Left renal cortex interstitium (tissue), 4 donors: ENCODE results near the gene COL4A1. TPM values are rescaled to one million over a fixed set of nuclear protein-coding genes. Genes with fewer than 3 reads are reported as not detected.

Experiments
- DNase-seq, 4 donors: peaks; one replicate each; pipeline ENCODE4 v3.0.0-alpha.2; 2013; ENCODE audit warnings: low read depth in 4 of 4, low spot score in 2 of 4, missing footprints in 1 of 4
- polyA plus RNA-seq, 4 donors: library from polyadenylated mRNA; unstranded; fragments of 120-200 nt; gene quantifications; one replicate each; pipeline ENCODE4 v1.2.1, GENCODE V29; 2013; ENCODE audit not compliant: insufficient read length in 4 of 4

The COL4A1 gene
- polyA plus RNA-seq, 4 donors, result 518 to 626 (median 569) TPM

- DNase-seq, result no peak
Measured at GRCh38 chr13:110229905-110230563, 76.9 kb downstream of the COL4A1 start.

GRCh38 chr13:110228936-110229904 lies 77.7 kb downstream of the COL4A1 start:
- no peak for DNase-seq

DNA sequence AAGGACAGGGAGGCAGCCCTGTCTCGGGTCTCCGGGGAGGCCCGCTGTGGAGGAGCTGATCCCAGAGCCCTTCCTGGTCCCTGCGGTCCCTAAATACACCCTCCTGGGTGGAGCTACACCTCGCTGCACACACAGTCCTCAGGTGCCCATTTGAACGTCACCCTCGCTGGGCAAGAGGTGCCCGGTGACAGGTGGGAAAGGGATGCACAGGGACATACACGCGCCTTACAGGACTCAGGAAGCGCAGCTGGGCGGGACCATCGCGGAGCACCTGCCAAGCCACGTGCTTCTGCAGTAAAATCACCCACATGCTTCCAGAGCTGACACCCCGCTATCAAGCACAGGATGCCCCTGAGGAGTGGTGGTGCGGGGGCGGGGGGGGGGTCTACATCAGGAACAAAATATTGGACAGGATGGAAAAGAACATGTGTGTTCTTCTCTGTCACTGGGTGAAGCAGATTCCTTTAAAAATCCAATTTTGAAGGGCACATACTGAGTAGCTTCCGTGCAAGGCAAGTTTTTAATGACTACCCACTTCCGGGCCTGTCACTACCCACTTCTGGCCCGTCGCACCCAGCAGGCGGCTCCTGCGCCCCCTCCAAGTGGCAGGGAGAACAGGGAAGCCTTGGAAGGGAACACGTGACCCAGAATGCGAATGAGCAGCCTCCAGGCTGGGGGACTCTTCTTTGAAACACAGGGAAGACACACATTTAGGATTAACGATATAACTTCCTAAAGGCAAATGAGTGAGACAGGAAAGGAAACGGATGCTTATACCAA lies 78.9 kb downstream of the COL4A1 start:
- DNase-seq, result no peak

- DNase-seq, result no peak
Measured at GRCh38 chr13:110227416-110227815, 79.5 kb downstream of the COL4A1 start.

- DNase-seq, result peak in 1 of 4 donors; percentile 62
Measured at GRCh38 chr13:110225609-110226574, 81.1 kb downstream of the COL4A1 start.

GRCh38 chr13:110225003-110225402 lies 82.0 kb downstream of the COL4A1 start:
- no peak for DNase-seq

DNA sequence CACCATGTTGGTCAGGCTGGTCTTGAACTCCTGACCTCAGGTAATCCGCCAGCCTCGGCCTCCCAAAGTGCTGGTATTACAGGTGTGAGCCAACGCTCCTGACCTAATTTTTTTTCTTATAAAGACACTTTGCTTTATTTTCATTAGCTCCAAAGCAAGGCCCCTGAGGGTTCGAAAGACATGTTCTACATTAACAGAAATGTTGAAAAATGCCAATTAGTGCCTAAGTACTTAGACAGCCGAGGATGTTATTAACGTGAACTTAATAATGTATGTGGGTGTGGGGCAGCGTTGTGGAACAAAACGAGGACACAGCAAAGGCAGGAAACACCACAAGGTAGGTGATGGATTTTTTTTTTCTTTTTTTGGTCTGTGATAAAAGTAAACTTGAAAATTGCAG lies 82.4 kb downstream of the COL4A1 start:
- no peak for DNase-seq

DNA sequence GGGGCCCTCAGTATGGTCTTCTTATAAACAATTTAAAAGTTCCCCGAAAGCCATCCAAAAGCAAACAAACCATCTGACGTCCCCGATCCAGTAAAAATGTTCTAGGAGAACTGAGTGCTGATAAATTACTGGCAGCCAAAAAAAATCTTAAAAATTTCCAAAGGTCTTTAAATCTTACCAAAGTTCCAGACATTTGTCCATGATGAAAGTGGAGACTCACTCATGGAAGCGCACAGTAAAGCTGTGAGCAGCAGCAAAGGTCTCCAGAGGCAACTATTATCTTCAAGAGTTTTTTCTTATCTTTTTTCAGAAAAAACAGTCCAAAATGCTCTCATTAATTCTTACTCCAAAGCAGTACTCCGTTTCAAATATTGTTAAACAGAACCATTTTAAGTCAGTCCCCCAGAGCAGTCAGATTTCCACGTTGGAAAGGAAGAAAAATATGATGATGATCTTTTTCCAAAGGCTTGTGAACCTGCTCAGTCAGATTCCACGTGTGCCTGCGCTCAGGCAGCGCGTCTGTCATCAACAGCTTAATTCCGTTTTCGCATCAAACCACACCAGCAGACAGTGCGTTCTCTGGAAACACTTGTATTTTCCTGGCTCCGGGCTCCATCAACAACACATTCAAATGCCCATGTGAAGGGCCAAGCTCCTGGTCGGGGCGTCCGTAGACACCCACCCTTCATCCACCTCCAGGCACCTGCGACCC lies 85.4 kb downstream of the COL4A1 start:
- DNase-seq, result no peak

DNA sequence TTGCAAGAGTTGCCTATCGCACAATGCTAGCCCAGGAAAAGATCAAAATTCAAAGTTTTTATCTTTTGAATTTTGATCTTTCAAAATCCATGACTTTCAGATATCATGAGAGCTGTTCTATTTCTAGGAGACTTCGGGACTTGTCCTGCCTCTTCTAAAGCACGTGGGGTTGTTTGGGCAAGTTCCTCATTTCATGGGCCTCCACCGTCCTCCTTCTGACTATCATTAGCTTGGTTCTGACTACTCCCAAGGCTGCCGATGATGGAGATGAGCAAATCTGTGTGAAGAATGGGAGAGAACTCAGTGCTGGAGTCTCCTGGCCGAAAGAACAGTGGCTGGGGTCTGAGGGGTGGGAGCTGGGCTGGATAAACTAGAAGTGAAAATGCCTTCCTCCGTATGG lies 86.5 kb downstream of the COL4A1 start:
- DNase-seq, result no peak

DNA sequence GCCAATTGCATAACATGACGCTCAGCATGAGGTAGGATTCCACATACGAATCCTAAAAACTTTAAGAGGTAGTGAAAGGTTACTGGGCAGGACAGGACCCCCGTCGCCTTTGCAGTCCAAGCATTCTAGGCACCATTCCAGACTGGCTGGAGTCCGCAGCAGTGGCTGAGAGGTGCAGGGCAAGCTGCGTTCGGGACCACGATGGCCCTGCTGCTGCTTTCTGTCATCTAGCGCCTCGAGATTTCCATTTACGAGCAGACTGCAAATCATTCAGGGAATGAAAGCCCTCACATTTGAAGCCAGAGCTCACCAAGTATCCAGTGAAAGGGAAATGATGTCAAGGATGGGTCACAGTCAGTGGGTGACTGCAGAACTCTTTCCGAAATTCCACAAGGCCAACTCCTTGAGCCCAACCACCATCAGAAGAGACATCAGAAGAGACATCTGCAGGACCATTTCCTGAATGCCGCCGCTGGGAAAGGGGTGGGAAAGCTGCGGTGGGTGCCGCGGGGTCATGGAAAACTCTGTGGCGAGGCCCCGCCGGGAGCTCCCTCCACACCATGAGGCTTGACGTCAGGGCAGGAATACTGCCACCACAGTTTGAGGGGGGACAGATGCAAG lies 88.3 kb downstream of the COL4A1 start:
- no peak for DNase-seq

- DNase-seq, result no peak
Measured at GRCh38 chr13:110217811-110218210, 89.1 kb downstream of the COL4A1 start.

GRCh38 chr13:110217085-110217484 lies 89.9 kb downstream of the COL4A1 start:
- no peak for DNase-seq

DNA sequence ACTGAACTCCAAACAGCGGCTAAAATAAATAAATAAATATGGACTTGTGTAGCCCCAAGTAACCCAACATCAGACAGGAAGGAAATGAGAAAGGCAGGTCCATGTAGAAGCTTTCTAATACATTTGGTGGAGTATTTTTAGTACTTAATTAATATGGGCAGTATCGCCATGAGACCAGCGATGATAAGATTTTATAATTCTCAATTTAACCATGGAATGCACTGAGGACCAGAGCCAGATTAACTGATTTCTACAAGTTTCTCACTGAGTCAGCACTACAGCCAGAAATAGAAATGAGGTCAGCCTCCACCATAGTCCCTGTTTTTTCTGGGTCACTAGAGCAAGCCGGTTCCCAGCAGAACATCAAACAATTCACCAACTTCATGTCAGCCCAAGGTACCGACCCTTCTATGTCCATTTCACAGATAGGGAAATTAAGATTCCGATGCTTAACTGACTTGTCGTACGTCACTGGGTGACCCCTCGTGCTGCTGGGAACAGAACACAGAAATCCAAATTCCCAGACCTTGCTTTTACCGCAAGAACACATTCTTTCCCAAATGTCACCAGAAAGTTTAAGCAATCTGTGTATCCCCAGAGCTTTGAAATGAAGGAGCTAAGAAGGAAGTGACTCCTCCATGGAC lies 90.4 kb downstream of the COL4A1 start:
- DNase-seq, result no peak

DNA sequence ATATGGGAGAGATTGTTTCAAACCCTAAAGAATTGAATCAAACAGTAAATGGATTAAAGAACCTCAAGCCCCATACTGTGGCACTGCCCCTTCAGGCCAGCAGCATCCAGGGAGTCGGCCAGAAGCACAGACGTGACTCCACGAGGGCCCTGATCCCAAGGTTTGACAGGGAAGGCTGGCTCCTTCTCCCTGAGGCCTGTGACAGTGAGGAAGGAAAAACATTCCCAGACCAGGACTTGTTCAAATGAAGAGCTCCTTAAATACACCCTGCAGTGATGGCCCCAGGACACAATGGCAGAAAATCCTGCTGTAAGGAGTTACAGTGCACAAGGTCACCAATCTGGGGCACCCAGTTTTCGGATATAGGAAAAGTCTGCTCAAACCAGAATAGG lies 91.0 kb downstream of the COL4A1 start:
- no peak for DNase-seq

DNA sequence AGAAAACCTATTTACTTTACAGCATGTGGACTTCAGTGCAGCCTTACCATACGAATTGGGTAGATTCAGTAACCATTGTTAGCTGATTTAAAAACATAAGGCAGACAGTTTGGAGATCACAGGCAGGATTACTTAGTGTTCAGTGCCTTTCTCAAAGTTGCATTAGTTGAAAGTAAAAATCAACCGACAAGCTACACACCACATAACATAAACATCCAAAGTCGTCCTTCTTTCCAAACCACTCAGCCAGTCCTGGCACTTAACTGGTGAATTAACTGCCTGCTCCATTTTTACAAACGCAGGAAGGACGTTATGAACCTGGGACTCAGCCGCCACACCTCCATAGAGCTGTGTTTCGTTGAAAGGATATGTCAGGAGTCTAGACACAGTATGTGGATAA lies 91.4 kb downstream of the COL4A1 start:
- no peak for DNase-seq

DNA sequence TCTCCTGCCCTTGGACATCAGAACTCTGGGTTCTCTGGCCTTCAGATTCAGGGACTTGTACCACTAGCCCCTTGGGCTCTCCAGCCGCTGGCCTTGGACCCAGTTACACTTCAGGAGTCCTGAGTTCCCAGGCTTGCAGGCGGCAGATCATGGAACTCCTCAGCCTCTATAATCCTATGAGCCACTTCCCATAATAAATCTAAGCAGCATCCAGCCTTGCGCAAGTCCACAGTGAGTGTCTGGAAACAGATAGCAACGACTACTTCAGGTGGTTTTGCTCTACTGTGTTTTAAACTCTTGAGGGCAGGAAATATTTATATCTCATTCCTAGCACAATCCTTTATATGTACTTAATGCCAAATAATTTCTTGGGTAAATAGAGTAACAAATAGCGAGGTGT lies 92.3 kb downstream of the COL4A1 start:
- no peak for DNase-seq

DNA sequence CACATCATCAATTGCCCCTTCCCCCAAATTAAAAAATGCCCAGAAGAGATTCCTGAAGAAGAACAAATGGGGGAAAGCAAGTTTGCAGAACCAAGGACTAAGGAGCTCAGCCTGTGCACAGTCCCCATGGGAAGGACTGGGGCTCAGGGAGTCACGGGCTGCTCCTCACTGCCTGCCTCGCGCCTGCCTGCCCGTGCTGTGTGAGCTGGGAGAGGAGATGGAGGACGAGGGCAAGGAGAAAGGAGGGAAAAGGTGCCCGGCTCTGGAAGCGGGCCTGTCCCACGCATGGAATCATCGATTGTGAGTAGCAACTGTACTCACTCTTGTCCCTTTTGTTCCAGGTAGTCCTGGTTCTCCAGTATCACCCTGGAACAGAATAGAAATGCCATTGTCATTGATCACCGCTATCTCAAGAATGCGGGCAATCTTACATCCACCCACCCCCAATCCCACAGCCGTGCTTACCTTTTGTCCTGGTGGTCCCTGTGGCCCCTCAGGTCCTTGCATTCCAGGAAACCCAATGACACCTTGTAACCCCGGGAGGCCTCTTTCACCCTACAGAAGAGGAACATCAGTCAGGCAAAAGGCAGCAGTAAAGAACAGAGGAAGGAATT lies 93.4 kb downstream of the COL4A1 start:
- no peak for DNase-seq

DNA sequence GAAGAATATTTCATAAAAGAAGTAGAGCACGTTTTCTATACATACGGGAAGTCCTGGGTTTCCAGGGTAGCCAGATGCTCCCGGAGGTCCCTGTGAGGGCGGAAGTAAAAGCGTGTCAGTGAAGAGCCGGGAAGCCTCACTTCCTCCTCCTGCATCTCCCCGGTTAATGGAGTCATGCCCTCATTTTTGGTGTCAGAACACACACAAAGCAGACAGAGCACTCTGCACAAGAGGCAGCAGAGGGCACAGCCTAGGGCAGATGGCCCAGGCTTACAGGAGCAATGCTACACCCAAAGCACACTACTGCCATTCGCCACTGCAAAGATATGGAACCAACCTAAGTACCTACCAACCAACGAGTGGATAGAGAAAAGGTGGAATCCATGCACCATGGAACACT lies 94.4 kb downstream of the COL4A1 start:
- no peak for DNase-seq
